HEK293T (cell line): Measurements from ENCODE around the gene ARL6.
"Not testable (repeated sequence)": the region's sequence is repeated elsewhere in the genome, so short reads cannot be mapped to it uniquely, and the experiment has no call there.

Experiments
- CTCF ChIA-PET: fragments of 350-600 bp; formaldehyde crosslinking; extraction: SDS; loops from one replicate; lab custom pipeline; 2021; ENCODE audit warnings: antibody characterized with exemption, inconsistent platforms; lab: Yijun Ruan, JAX
- POLR2A ChIA-PET: fragments of 350-600 bp; formaldehyde crosslinking; extraction: SDS; loops from one replicate; lab custom pipeline; 2020; ENCODE audit warnings: antibody characterized with exemption, inconsistent platforms; lab: Yijun Ruan, JAX
- DNase-seq: peaks from one replicate; pipeline ENCODE4 v3.0.0; 2012; ENCODE audit warnings: mixed read lengths; ENCODE audit errors: extremely low spot score
- ARNT ChIP-seq: fragments of 450-650 bp; IDR thresholded peaks from 2 replicates; pipeline ENCODE4 v1.6.1; 2017; ENCODE audit warnings: mild to moderate bottlenecking
- BHLHE40 ChIP-seq: fragments of 450-650 bp; IDR thresholded peaks from 2 replicates; pipeline ENCODE4 v1.6.1; 2016; ENCODE audit warnings: mild to moderate bottlenecking, moderate library complexity, borderline replicate concordance
- CTBP1 ChIP-seq: fragments of 450-650 bp; IDR thresholded peaks from 2 replicates; pipeline ENCODE4 v1.6.1; 2016; ENCODE audit warnings: borderline replicate concordance
- ELF4 ChIP-seq: fragments of 450-650 bp; IDR thresholded peaks from 2 replicates; pipeline ENCODE4 v1.6.1; 2017; ENCODE audit warnings: antibody characterized with exemption
- FOXA1 ChIP-seq: fragments of 450-650 bp; IDR thresholded peaks from 2 replicates; pipeline ENCODE4 v1.6.1; 2016; ENCODE audit warnings: mild to moderate bottlenecking
- FOXK2 ChIP-seq: fragments of 450-650 bp; IDR thresholded peaks from 2 replicates; pipeline ENCODE4 v1.6.1; 2016; ENCODE audit warnings: mild to moderate bottlenecking
- FOXM1 ChIP-seq: fragments of 450-650 bp; IDR thresholded peaks from 2 replicates; pipeline ENCODE4 v1.6.1; 2017; ENCODE audit warnings: mild to moderate bottlenecking, borderline replicate concordance
- HDGF ChIP-seq: fragments of 450-650 bp; IDR thresholded peaks from 2 replicates; pipeline ENCODE4 v1.6.1; 2017; ENCODE audit warnings: antibody characterized with exemption, borderline replicate concordance
- L3MBTL2 ChIP-seq: fragments of 450-650 bp; conservative IDR thresholded peaks from 2 replicates; pipeline ENCODE4 v1.6.1; 2016; ENCODE audit warnings: mild to moderate bottlenecking
- LEF1 ChIP-seq: fragments of 450-650 bp; IDR thresholded peaks from 2 replicates; pipeline ENCODE4 v1.6.1; 2017; ENCODE audit warnings: mild to moderate bottlenecking, borderline replicate concordance
- NFRKB ChIP-seq: fragments of 450-650 bp; IDR thresholded peaks from 2 replicates; pipeline ENCODE4 v1.6.1; 2016; ENCODE audit warnings: mild to moderate bottlenecking, moderate library complexity
- PKNOX1 ChIP-seq: fragments of 450-650 bp; IDR thresholded peaks from 2 replicates; pipeline ENCODE4 v1.6.1; 2016
- SP1 ChIP-seq: fragments of 450-650 bp; IDR thresholded peaks from 2 replicates; pipeline ENCODE4 v1.6.1; 2017
- SUZ12 ChIP-seq: fragments of 450-650 bp; IDR thresholded peaks from 2 replicates; pipeline ENCODE4 v1.6.1; 2016; ENCODE audit warnings: mild to moderate bottlenecking
- TARDBP ChIP-seq: fragments of 450-650 bp; IDR thresholded peaks from 2 replicates; pipeline ENCODE4 v1.6.1; 2016
- ZNF384 ChIP-seq: fragments of 450-650 bp; IDR thresholded peaks from 2 replicates; pipeline ENCODE4 v1.6.1; 2016

Gene ARL6

GRCh38 chr3:97831140-97831539 lies 66.6 kb downstream of the ARL6 start:
- TF ChIP-seq NFRKB, result no peak
- TF ChIP-seq SUZ12, result no peak
- TF ChIP-seq ELF4, result no peak
- TF ChIP-seq CTBP1, result no peak
- no peak for TF ChIP-seq TARDBP
- TF ChIP-seq LEF1, result no peak
- no peak for TF ChIP-seq FOXK2
- TF ChIP-seq FOXA1, result no peak
- no peak for TF ChIP-seq SP1
- TF ChIP-seq BHLHE40, result no peak
- TF ChIP-seq PKNOX1, result no peak
- TF ChIP-seq HDGF, result no peak
- TF ChIP-seq ARNT, result no peak
- no peak for TF ChIP-seq L3MBTL2
- TF ChIP-seq FOXM1, result no peak
- no peak for TF ChIP-seq ZNF384
- POLR2A ChIA-PET, result no interaction called here
- CTCF ChIA-PET, result no interaction called here

GRCh38 chr3:97833184-97833583 lies 68.6 kb downstream of the ARL6 start:
- POLR2A ChIA-PET, CTCF ChIA-PET, DNase-seq: not testable (repeated sequence)

More at GRCh38 chr3:97831140-97831539, 66.6 kb downstream of the ARL6 start:
- no peak for DNase-seq

- ChIA-PET CTCF (no interaction called here), POLR2A (no interaction called here)
- TF ChIP-seq NFRKB, result no peak
- no peak for TF ChIP-seq PKNOX1
- TF ChIP-seq L3MBTL2, result no peak
- no peak for TF ChIP-seq ZNF384
- TF ChIP-seq BHLHE40, result no peak
- TF ChIP-seq FOXK2, result no peak
- DNase-seq, result no peak
Observed at GRCh38 chr3:97835761-97836160, 71.2 kb downstream of the ARL6 start.

GRCh38 chr3:97838393-97838792 lies 73.8 kb downstream of the ARL6 start:
- POLR2A ChIA-PET, result no interaction called here
- CTCF ChIA-PET, result interaction anchor here (1.2 kb wide), 1 partner anchor 43 kb away, joined by 3 read pairs; no protein-coding TSS in a partner anchor
- TF ChIP-seq TARDBP (no peak), CTBP1 (no peak), FOXA1 (no peak)
- no peak for DNase-seq

GRCh38 chr3:97839944-97840343 lies 75.4 kb downstream of the ARL6 start:
- ChIA-PET CTCF (no interaction called here), POLR2A (no interaction called here)
- DNase-seq, result no peak
- TF ChIP-seq PKNOX1, result no peak
- TF ChIP-seq HDGF, result no peak
- no peak for TF ChIP-seq FOXM1

GRCh38 chr3:97841304-97841703 lies 76.7 kb downstream of the ARL6 start:
- TF ChIP-seq CTBP1 (no peak), ARNT (no peak), L3MBTL2 (no peak)
- CTCF ChIA-PET, result no interaction called here
- POLR2A ChIA-PET, result no interaction called here
- DNase-seq, result no peak

- TF ChIP-seq ELF4 (no peak), BHLHE40 (no peak), ARNT (no peak), CTBP1 (no peak), PKNOX1 (no peak), LEF1 (no peak), SUZ12 (no peak), FOXA1 (no peak)
- CTCF ChIA-PET, result no interaction called here
- no peak for DNase-seq
- POLR2A ChIA-PET, result no interaction called here
Observed at GRCh38 chr3:97841956-97842355, 77.4 kb downstream of the ARL6 start.

- TF ChIP-seq LEF1 (no peak), SUZ12 (no peak), NFRKB (no peak), CTBP1 (no peak), ARNT (no peak), FOXM1 (no peak), PKNOX1 (no peak), HDGF (no peak), ZNF384 (no peak), FOXA1 (no peak), TARDBP (no peak), ELF4 (no peak), FOXK2 (no peak), SP1 (no peak), BHLHE40 (no peak), L3MBTL2 (no peak)
- DNase-seq, result no peak
- POLR2A ChIA-PET, result no interaction called here
- CTCF ChIA-PET, result no interaction called here
Observed at GRCh38 chr3:97848779-97849178, 84.2 kb downstream of the ARL6 start.
